Body of pancreas (tissue), 4 donors: ENCODE results near the gene SP6. TPM values are rescaled to one million over a fixed set of nuclear protein-coding genes. Genes with fewer than 3 reads are reported as not detected.

Source experiments
- ATAC-seq: fragments of 150-250 bp; one replicate; pipeline ENCODE4 v1.9.1; 2016
- DNase-seq, 4 donors: peaks; one replicate each; pipeline ENCODE4 v3.0.0-alpha.2; 2019
- H3K27ac ChIP-seq, 4 donors: fragments of 200-600 bp; sonication (generic); 1 replicate in 3 of 4; 2 replicates in 1 of 4; pipeline versions ENCODE4 v1.5.1 to v1.6.1; 2016 to 2019; ENCODE audit warnings: mild to moderate bottlenecking in 1 of 4, mixed read lengths in 1 of 4, moderate library complexity in 1 of 4
- H3K27me3 ChIP-seq, 2 donors: fragments of 200-600 bp; sonication (generic); one replicate each; pipeline ENCODE4 v1.6.0; 2016; ENCODE audit warnings: mild to moderate bottlenecking in 1 of 2
- H3K36me3 ChIP-seq, 2 donors: fragments of 200-600 bp; sonication (generic); replicated peaks in 1 of 2; 2 replicates each; pipeline ENCODE4 v1.5.1; 2016; ENCODE audit warnings: low read depth in 2 of 2; ENCODE audit not compliant: insufficient read depth in 1 of 2
- H3K4me1 ChIP-seq: fragments of 200-600 bp; sonication (generic); one replicate; pipeline ENCODE4 v1.6.0; 2016
- H3K4me3 ChIP-seq, 2 donors: fragments of 200-600 bp; sonication (generic); 1 replicate in 1 of 2; 2 replicates in 1 of 2; pipeline ENCODE4 v1.5.1; 2016 to 2019
- H3K9me3 ChIP-seq, 3 donors: fragments of 200-600 bp; sonication (generic); 1 replicate in 2 of 3; 2 replicates in 1 of 3; pipeline ENCODE4 v1.5.1; 2016
- POLR2A ChIP-seq, 3 donors: fragments of 450-650 bp; IDR thresholded peaks; one replicate each; pipeline ENCODE4 v1.6.1; 2016; ENCODE audit warnings: antibody characterized with exemption in 3 of 3, mild to moderate bottlenecking in 2 of 3
- WGBS, 2 donors: methylation state at CpG; one replicate each; pipeline ENCODE4 v1.1.5; 2017; 5-methylcytosine and 5-hydroxymethylcytosine counted together
- intact Hi-C: fragments of 100-400 bp; cut with DNase I; formaldehyde crosslinking; loops from one replicate; pipeline ENCODE4 v1.15.1; 2023
- total RNA-seq, 2 donors: library from RNA; depleted of rRNA; stranded (reverse); fragments of >200 nt; gene quantifications; one replicate each; pipeline ENCODE4 v1.1.0, GENCODE V29; 2016
- TF ChIP-seq, protein P1 (sequence below), 7 experiments: fragments of 450-650 bp in 4 of 7; fragments of 200-600 bp in 3 of 7; sonication (generic) in 3 of 7; IDR thresholded peaks; one replicate each; pipeline ENCODE4 v1.5.1; 2016 to 2019; ENCODE audit warnings: antibody characterized with exemption in 7 of 7

SP6 gene
- total RNA-seq, 2 donors from 2014 or later = 0.26 to 0.99 TPM

DNA sequence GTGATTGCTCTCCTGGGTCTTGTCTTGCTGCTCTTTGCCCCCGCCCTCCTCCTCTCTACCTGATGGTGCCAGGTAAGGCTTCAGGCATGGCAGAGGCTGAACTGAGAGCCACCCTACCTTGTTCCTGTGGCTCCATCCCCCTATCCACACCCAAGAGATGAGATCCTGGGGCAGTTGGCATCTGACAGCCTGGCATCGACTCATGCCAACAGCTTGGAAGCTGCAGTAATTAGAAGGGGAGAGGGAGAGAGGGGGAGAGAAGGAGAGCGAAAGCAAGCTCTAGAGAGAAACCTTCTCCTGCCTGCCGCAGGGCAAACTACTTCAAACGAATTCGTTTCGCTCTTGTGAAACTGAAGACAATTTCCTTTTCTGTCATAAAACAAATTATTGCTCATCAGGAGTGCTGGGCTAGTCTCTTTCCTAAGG is 13.8 kb upstream of the SP6 start:
- Histone ChIP-seq H3K4me1 (no peaks in the 10 kb centered on the region), H3K4me3 (no peak overlapping the region), H3K36me3 (no peaks in the 10 kb centered on the region), H3K9me3 (no peaks in the 10 kb centered on the region), H3K27me3 (no peaks in the 10 kb centered on the region), H3K27ac (no peak overlapping the region)
- DNase-seq (no peak), ATAC-seq (no peak)
- WGBS, 2 donors = 53 to 56% methylated on average over 7 of the region's 7 CpGs
- intact Hi-C loops = no loop called here
- TF ChIP-seq, protein P1, sequence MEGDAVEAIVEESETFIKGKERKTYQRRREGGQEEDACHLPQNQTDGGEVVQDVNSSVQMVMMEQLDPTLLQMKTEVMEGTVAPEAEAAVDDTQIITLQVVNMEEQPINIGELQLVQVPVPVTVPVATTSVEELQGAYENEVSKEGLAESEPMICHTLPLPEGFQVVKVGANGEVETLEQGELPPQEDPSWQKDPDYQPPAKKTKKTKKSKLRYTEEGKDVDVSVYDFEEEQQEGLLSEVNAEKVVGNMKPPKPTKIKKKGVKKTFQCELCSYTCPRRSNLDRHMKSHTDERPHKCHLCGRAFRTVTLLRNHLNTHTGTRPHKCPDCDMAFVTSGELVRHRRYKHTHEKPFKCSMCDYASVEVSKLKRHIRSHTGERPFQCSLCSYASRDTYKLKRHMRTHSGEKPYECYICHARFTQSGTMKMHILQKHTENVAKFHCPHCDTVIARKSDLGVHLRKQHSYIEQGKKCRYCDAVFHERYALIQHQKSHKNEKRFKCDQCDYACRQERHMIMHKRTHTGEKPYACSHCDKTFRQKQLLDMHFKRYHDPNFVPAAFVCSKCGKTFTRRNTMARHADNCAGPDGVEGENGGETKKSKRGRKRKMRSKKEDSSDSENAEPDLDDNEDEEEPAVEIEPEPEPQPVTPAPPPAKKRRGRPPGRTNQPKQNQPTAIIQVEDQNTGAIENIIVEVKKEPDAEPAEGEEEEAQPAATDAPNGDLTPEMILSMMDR (IDR thresholded peaks at IDR 0.05) = no peak
- TF ChIP-seq POLR2A (IDR thresholded peaks at IDR 0.05) = no peak

DNA sequence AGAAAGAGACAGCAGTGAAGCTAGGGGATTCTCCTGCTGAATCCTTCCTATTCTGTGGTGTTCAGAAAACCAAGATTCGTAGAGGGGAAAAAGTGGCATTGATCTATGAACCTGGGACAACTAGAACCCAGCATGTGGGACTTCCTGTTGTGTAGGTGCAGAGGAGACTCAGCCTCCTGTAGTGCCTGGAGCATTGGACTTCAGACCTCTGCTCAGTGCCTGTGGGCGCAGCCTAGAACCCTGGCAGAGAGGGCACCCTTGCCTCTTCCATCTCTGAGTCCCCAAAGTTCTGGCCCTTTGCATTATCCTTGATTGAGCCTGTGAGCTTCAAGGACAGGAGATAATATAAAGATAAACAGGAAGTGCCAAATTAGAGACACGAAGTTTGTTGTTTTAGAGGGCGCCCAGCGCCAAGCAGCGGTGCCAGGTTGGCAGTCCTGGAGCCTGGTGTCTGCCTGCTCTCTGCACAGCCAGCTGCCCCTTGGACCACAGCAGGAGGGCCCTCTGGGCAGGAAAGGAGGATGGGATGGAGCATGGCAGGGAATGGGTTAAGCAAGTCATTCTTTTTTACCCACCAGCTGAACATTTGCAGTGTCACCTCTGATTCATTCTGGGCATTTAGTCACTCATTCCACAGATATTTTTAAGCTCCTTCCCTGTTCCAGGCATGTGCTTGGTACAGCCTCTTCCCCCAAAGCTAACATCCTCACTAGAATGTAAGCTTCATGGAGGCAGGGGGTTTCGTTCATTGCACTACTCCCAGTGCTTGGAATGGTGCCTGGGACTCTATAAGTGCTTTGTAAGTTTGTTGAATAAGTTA is 11.9 kb upstream of the SP6 start:
- H3K27me3 ChIP-seq = no peaks in the 10 kb centered on the region
- H3K36me3 ChIP-seq = no peaks in the 10 kb centered on the region
- TF ChIP-seq, protein P1 (IDR thresholded peaks at IDR 0.05) = no peak
- no peak for TF ChIP-seq POLR2A (IDR thresholded peaks at IDR 0.05)
- intact Hi-C loops = no loop called here
- DNase-seq (no peak), ATAC-seq (no peak)
- WGBS, 2 donors = 65 to 70% methylated on average over 7 of the region's 7 CpGs
- H3K9me3 ChIP-seq = no peaks in the 10 kb centered on the region
- H3K4me3 ChIP-seq = no peak overlapping the region
- no peaks in the 10 kb centered on the region for H3K4me1 ChIP-seq
- no peak overlapping the region for H3K27ac ChIP-seq

DNA sequence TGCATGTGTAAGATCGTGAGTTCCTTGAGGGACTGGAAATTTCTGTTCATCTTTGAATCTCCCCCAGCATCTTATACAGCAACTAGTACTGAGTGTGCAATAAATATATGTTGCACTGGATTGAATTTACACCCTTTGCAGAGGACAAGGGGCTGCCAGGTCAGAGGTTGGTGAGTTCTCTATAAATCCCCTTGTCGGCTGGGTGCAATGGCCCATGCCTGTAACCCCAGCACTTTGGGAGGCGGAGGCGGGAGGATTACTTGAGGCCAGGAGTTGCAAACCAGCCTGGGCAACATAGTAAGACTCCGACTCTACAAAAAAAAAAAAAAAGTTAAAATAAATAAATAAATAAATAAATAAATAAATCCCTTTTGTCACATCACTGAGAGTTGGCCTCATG is 9.4 kb upstream of the SP6 start:
- no peaks in the 10 kb centered on the region for H3K4me1 ChIP-seq
- no peak overlapping the region for H3K4me3 ChIP-seq
- no peak overlapping the region for H3K27ac ChIP-seq
- no peak for ATAC-seq
- no peaks in the 10 kb centered on the region for H3K9me3 ChIP-seq
- intact Hi-C loops = no loop called here
- H3K36me3 ChIP-seq = no peaks in the 10 kb centered on the region
- H3K27me3 ChIP-seq = no peaks in the 10 kb centered on the region
- no peak for DNase-seq
- WGBS, 2 donors = 72 to 82% methylated on average over 5 of the region's 5 CpGs
- TF ChIP-seq, protein P1 (IDR thresholded peaks at IDR 0.05) = no peak

GRCh38 chr17:47857551-47858455 is 6.8 kb upstream of the SP6 start:
- no peak overlapping the region for H3K27ac ChIP-seq

More at GRCh38 chr17:47857551-47858455, 6.8 kb upstream of the SP6 start:
- peaks cover 0 to 2% of the 10 kb centered on the region in 2 donors for H3K27me3 ChIP-seq
- TF ChIP-seq POLR2A (IDR thresholded peaks at IDR 0.05) = no peak
- TF ChIP-seq, protein P1 (IDR thresholded peaks at IDR 0.05) = no peak
- ATAC-seq = no peak
- no peaks in the 10 kb centered on the region for H3K4me1 ChIP-seq
- H3K9me3 ChIP-seq = no peaks in the 10 kb centered on the region
- WGBS, 2 donors = 78 to 88% methylated on average over 15 of the region's 16 CpGs
- no peak for DNase-seq
- intact Hi-C loops = no loop called here
- H3K36me3 ChIP-seq = no peaks in the 10 kb centered on the region
- no peak overlapping the region for H3K4me3 ChIP-seq
